Body of pancreas (tissue), 4 donors: ENCODE data around the gene POTEH.
"Not testable (repeated sequence)": the region's sequence is repeated elsewhere in the genome, so short reads cannot be mapped to it uniquely, and the experiment has no call there.

Experiments used
- POLR2A ChIP-seq, 3 donors: fragments of 450-650 bp; IDR thresholded peaks; one replicate each; pipeline ENCODE4 v1.6.1; 2016; ENCODE audit warnings: antibody characterized with exemption in 3 of 3, mild to moderate bottlenecking in 2 of 3
- TF ChIP-seq, protein P1 (sequence below), 7 experiments: fragments of 450-650 bp in 4 of 7; fragments of 200-600 bp in 3 of 7; sonication (generic) in 3 of 7; IDR thresholded peaks; one replicate each; pipeline ENCODE4 v1.5.1; 2016 to 2019; ENCODE audit warnings: antibody characterized with exemption in 7 of 7

DNA sequence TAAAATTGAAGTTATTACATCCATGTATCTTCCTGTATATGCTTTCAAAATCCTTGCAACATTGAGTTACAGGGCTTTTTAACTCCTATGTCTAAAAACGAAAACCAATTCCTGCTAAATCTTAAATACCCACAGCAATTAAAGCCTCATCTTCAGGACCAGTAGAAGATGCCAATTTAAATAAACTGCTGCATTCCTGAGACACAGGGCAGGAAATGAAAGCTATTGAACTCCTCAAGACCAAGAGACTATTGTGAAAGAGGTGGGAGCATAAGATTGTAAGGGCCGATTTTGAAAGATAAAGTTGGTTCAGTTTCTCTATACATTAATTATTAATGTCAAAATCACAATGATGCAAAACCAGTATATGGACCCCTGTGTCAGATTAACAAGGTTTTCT, 28.7 kb upstream of the POTEH start:
- TF ChIP-seq POLR2A (IDR thresholded peaks at IDR 0.05) = not testable (repeated sequence)
- TF ChIP-seq, protein P1, sequence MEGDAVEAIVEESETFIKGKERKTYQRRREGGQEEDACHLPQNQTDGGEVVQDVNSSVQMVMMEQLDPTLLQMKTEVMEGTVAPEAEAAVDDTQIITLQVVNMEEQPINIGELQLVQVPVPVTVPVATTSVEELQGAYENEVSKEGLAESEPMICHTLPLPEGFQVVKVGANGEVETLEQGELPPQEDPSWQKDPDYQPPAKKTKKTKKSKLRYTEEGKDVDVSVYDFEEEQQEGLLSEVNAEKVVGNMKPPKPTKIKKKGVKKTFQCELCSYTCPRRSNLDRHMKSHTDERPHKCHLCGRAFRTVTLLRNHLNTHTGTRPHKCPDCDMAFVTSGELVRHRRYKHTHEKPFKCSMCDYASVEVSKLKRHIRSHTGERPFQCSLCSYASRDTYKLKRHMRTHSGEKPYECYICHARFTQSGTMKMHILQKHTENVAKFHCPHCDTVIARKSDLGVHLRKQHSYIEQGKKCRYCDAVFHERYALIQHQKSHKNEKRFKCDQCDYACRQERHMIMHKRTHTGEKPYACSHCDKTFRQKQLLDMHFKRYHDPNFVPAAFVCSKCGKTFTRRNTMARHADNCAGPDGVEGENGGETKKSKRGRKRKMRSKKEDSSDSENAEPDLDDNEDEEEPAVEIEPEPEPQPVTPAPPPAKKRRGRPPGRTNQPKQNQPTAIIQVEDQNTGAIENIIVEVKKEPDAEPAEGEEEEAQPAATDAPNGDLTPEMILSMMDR (IDR thresholded peaks at IDR 0.05) = not testable (repeated sequence)
